ENCODE measurements around the gene ITSN1.

ITSN1 gene

GRCh38 chr21:33739701-33740100 is 97.4 kb downstream of the ITSN1 start:
- no peak for TF ChIP-seq SIN3A (IDR thresholded peaks at IDR 0.05; ENCODE audit: borderline replicate concordance, insufficient read depth, low read length)
- no peak for TF ChIP-seq REST (IDR thresholded peaks at IDR 0.05; ENCODE audit: insufficient read depth in 1 of 2, low read depth in 2 of 2, low read length in 2 of 2)
- TF ChIP-seq POLR2AphosphoS5 (IDR thresholded peaks at IDR 0.05; ENCODE audit: low read depth, low read length) = no peak
- TF ChIP-seq FOXP2 (optimal IDR thresholded peaks at IDR 0.05; ENCODE audit: borderline replicate concordance, extremely low read depth, extremely low read length, insufficient read depth) = no peak
- no peak for TF ChIP-seq TAF1 (IDR thresholded peaks at IDR 0.05; ENCODE audit: borderline replicate concordance, insufficient read depth, low read length)

- TF ChIP-seq TAF1 (IDR thresholded peaks at IDR 0.05; ENCODE audit: borderline replicate concordance, insufficient read depth, low read length) (no peak), SIN3A (IDR thresholded peaks at IDR 0.05; ENCODE audit: borderline replicate concordance, insufficient read depth, low read length) (no peak), REST (IDR thresholded peaks at IDR 0.05; ENCODE audit: insufficient read depth in 1 of 2, low read depth in 2 of 2, low read length in 2 of 2) (no peak), FOXP2 (optimal IDR thresholded peaks at IDR 0.05; ENCODE audit: borderline replicate concordance, extremely low read depth, extremely low read length, insufficient read depth) (no peak), POLR2AphosphoS5 (IDR thresholded peaks at IDR 0.05; ENCODE audit: low read depth, low read length) (no peak)
Measured at GRCh38 chr21:33747420-33747819, 105.1 kb downstream of the ITSN1 start.

- TF ChIP-seq TAF1 (IDR thresholded peaks at IDR 0.05; ENCODE audit: borderline replicate concordance, insufficient read depth, low read length) (no peak), POLR2AphosphoS5 (IDR thresholded peaks at IDR 0.05; ENCODE audit: low read depth, low read length) (no peak), FOXP2 (optimal IDR thresholded peaks at IDR 0.05; ENCODE audit: borderline replicate concordance, extremely low read depth, extremely low read length, insufficient read depth) (no peak), REST (IDR thresholded peaks at IDR 0.05; ENCODE audit: insufficient read depth in 1 of 2, low read depth in 2 of 2, low read length in 2 of 2) (no peak), SIN3A (IDR thresholded peaks at IDR 0.05; ENCODE audit: borderline replicate concordance, insufficient read depth, low read length) (no peak)
Measured at GRCh38 chr21:33748903-33749302, 106.6 kb downstream of the ITSN1 start.

GRCh38 chr21:33750017-33750416 is 107.7 kb downstream of the ITSN1 start:
- no peak for TF ChIP-seq REST (IDR thresholded peaks at IDR 0.05; ENCODE audit: insufficient read depth in 1 of 2, low read depth in 2 of 2, low read length in 2 of 2)
- no peak for TF ChIP-seq SIN3A (IDR thresholded peaks at IDR 0.05; ENCODE audit: borderline replicate concordance, insufficient read depth, low read length)
- TF ChIP-seq FOXP2 (optimal IDR thresholded peaks at IDR 0.05; ENCODE audit: borderline replicate concordance, extremely low read depth, extremely low read length, insufficient read depth) = no peak
- TF ChIP-seq TAF1 (IDR thresholded peaks at IDR 0.05; ENCODE audit: borderline replicate concordance, insufficient read depth, low read length) = no peak
- no peak for TF ChIP-seq POLR2AphosphoS5 (IDR thresholded peaks at IDR 0.05; ENCODE audit: low read depth, low read length)

GRCh38 chr21:33751120-33751519 is 108.8 kb downstream of the ITSN1 start:
- TF ChIP-seq REST (IDR thresholded peaks at IDR 0.05; ENCODE audit: insufficient read depth in 1 of 2, low read depth in 2 of 2, low read length in 2 of 2) (no peak), FOXP2 (optimal IDR thresholded peaks at IDR 0.05; ENCODE audit: borderline replicate concordance, extremely low read depth, extremely low read length, insufficient read depth) (no peak), TAF1 (IDR thresholded peaks at IDR 0.05; ENCODE audit: borderline replicate concordance, insufficient read depth, low read length) (no peak), POLR2AphosphoS5 (IDR thresholded peaks at IDR 0.05; ENCODE audit: low read depth, low read length) (no peak)

Measured in PFSK-1 (cell line).